Suprapubic skin (tissue), 4 donors: ENCODE measurements around the gene FAM117B.

Experiments used
- POLR2A ChIP-seq, 2 donors: fragments of 450-650 bp; IDR thresholded peaks; one replicate each; pipeline ENCODE4 v1.6.1; 2017; ENCODE audit warnings: antibody characterized with exemption in 2 of 2, mild to moderate bottlenecking in 2 of 2, moderate library complexity in 2 of 2
- POLR2AphosphoS5 ChIP-seq, 3 donors: sonication (generic); formaldehyde crosslinking; IDR thresholded peaks; one replicate each; pipeline ENCODE4 v1.6.1; 2017; ENCODE audit warnings: antibody characterized with exemption in 3 of 3
- TF ChIP-seq, protein P1 (sequence below), 2 donors: fragments of 200-600 bp in 1 of 2; fragments of 450-650 bp in 1 of 2; sonication (generic) in 1 of 2; IDR thresholded peaks; one replicate each; pipeline ENCODE4 v1.5.1; 2016 to 2019; ENCODE audit warnings: antibody characterized with exemption in 2 of 2, mild to moderate bottlenecking in 1 of 2, moderate library complexity in 1 of 2

DNA sequence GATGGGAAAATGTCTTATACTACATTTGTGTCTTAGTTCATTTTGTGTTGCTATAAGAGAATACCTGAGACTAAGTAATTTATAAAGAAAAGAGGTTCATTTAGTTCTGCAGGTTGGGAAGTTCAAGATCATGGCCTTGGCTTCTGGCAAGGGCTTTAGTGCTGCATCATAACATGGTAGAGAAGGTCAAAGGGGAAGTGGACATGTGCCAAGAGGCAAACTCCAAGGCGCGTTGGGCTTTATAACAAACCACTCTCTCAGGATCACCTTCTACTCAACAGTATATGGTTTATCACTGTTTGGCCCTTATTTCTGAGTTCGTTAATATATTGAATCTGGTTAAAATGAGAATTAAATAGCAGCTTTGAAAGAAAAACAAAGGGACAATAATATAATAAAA lies 178.6 kb downstream of the FAM117B start:
- TF ChIP-seq, protein P1, sequence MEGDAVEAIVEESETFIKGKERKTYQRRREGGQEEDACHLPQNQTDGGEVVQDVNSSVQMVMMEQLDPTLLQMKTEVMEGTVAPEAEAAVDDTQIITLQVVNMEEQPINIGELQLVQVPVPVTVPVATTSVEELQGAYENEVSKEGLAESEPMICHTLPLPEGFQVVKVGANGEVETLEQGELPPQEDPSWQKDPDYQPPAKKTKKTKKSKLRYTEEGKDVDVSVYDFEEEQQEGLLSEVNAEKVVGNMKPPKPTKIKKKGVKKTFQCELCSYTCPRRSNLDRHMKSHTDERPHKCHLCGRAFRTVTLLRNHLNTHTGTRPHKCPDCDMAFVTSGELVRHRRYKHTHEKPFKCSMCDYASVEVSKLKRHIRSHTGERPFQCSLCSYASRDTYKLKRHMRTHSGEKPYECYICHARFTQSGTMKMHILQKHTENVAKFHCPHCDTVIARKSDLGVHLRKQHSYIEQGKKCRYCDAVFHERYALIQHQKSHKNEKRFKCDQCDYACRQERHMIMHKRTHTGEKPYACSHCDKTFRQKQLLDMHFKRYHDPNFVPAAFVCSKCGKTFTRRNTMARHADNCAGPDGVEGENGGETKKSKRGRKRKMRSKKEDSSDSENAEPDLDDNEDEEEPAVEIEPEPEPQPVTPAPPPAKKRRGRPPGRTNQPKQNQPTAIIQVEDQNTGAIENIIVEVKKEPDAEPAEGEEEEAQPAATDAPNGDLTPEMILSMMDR (IDR thresholded peaks at IDR 0.05): no peak
- no peak for TF ChIP-seq POLR2A (IDR thresholded peaks at IDR 0.05)
- no peak for TF ChIP-seq POLR2AphosphoS5 (IDR thresholded peaks at IDR 0.05)
